NAMALWA (cell line): ENCODE data around the gene ADAM30.

Experiments
- DNase-seq: peaks from one replicate; pipeline ENCODE4 v3.0.0-alpha.2; 2015; ENCODE audit warnings: low spot score

ADAM30 gene

GRCh38 chr1:119908661-119909060 lies 12.3 kb upstream of the ADAM30 start:
- no peak for DNase-seq

GRCh38 chr1:119906927-119907652 lies 10.8 kb upstream of the ADAM30 start:
- DNase-seq = no peak

DNA sequence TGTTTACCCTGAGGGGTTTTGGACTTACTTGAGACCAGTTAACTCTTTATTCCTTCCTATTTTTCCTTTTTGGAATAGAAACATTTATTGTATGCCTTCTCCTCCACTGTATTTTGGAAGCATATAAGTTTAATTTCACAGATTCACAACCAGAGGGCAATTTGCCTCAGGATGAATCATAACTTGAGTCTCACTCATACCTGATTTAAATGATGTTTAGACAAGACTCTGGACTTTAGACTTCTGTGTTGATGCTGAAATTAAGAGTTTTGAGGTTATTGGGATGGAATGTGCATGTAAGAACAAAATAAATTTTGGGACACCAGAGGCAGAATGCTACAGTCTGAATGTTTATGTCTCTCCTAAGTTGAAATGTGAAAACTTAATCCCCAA lies 7.1 kb upstream of the ADAM30 start:
- no peak for DNase-seq

DNA sequence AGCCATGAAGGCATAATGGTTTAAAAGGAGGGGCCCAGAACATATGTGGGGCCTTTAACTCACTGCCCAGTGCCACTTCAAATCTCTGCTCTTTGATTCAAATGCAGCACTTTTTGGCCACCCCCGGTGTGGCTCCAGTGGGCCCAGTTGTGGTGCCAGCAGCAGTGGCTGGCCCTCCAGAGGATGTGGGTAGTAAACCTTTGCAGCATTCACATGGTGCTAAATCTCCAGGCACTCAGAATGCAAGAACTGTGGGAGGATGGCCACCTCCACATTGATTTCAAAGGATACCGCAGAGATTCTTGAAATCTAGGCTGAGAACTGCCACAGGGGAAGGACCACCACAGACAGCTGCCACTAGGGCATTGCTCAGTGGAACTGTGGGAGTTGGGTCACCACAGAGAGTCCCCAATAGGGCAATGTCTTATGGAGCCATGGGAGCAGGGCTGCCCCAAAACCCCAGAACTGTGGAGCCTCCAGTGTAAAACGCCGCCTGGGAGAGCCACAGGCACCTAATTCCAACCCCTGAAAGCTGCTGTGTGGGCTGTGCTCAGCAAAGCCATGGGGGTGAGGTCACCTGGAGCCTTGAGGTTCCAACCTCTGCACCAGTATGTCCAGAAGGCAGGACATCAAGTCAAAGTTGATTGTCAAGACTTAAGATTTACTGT lies 6.6 kb upstream of the ADAM30 start:
- DNase-seq = no peak

DNA sequence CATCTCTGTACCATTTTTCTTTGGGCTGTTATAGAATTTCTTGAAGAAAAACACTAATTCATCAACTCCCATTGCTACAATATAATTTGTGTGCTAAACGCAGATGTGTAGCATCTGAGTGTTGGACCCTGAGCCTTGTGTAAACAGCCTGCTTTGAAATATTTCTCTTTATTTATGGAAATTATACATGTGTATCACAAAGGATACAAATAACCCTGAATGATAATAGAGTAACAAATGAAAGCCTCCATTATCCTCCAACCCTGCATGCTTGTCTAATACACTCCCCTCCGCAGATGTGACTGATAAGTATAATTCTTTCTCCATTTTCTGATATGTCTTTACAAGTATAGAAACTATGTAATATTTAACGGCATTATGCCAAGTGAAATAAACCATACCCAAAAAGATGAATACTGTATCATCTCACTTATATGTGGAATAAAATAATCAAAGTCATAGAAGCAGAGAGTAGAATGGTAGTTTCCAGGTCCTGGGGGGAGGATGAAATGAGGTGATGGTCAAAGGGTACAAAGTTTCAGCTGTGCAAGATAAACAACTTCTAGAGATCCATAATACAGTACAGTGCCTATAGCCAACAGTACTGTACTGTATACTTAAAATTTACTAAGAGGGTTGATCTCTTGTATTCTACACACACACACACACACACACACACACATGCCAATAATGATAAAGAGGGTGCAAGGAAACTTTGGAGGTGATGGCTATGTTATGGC lies 2.8 kb upstream of the ADAM30 start:
- DNase-seq = no peak

DNA sequence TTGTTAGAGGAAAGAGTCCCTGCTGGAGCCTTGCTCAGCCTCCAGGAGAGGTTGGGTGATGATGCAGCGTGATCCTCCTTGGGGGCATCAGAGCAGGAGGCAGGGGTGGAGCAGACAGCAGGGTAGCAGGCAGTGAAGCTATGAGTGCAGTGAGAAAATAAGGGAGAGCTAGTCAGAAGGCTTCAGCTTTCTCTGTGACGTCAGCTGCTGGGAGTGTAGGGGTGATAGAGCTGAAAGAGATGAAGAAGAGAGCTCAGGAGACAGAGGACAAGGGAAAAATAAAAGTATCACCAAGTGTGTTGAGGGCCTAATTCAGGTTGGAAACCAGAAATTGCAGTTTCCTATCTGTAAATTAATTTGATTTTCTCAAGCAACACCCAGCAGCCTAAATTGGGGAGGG lies 2.2 kb upstream of the ADAM30 start:
- DNase-seq = no peak

GRCh38 chr1:119895102-119895501 lies 1.2 kb downstream of the ADAM30 start:
- DNase-seq = no peak

DNA sequence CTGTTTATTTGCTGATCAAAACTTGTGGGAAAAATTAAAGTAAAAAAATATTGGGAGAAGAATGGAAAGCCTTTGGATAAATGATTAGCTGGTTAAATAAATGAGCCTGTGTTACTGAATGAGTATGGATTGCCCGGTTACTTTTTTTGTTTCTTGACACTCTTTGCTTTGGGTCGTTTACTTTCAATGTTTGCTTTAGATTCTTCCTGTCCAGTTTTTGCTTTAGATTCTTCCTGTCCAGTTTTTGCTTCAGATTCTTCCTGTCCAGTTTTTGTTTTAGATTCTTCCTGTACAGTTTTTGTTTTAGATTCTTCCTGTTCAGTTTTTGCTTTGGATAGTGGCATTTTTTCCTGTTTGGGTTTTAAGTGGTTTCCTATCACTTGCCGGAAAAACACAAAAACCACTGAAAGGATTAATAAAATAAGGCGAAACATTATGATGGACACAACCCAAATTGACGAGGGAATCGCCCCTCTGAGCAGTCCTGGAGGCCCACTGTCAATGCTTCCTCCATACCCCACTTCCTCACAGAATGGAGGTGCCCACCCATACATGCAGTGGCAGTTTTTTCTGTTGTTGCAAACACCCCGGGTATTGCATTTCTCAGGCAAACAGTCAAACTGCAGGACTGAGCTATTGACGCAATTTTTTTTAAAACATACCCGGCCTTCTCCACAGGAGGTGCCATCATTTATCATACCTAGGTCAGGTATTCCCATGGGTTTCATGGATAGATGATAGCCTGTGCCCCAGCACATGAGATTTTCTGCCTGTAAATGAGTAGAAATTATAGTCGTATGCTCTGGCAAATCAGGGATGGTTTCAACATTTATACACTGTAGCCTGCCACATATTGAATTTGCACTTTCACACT lies 2.3 kb downstream of the ADAM30 start:
- DNase-seq = no peak

- DNase-seq = no peak
Measured at GRCh38 chr1:119893238-119893791, 3.0 kb downstream of the ADAM30 start.

- no peak for DNase-seq
Measured at GRCh38 chr1:119891386-119891785, 4.9 kb downstream of the ADAM30 start.

DNA sequence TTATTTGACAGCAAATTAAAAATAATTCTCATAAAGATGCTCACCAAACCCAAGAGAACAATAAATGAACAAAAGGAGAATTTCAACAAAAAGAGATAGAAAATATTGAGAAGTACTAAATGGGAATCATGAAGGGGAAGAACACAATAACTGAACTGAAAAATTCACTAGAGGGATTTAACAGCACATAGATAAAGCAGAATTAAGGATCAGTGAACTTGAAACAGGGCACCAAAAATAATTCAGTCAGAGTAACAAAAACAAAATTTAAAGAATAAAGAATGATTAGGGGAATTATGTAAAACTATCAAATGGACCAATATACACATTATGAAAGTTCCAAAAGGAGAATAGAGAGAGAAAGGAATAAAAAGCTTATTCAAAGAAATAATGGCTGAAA lies 7.8 kb downstream of the ADAM30 start:
- no peak for DNase-seq

DNA sequence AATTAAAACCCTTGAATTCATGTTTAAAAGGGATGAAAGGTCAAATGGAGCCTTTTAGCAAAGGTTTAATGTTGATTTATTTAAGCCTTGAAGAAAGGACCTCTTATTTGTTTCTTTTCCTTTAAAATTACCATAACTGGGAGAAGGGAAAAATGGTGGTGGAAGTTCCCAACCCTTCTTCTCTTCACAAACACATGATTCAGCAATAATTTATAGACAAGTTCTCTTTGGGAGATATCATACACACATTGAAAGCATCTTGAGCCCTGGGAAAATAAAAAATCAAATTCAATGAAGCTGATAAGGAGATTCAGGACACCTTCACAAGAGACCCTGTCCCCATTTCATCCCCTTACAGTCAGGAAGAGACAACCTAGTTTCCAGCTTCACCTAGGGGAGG lies 8.9 kb downstream of the ADAM30 start:
- no peak for DNase-seq

DNA sequence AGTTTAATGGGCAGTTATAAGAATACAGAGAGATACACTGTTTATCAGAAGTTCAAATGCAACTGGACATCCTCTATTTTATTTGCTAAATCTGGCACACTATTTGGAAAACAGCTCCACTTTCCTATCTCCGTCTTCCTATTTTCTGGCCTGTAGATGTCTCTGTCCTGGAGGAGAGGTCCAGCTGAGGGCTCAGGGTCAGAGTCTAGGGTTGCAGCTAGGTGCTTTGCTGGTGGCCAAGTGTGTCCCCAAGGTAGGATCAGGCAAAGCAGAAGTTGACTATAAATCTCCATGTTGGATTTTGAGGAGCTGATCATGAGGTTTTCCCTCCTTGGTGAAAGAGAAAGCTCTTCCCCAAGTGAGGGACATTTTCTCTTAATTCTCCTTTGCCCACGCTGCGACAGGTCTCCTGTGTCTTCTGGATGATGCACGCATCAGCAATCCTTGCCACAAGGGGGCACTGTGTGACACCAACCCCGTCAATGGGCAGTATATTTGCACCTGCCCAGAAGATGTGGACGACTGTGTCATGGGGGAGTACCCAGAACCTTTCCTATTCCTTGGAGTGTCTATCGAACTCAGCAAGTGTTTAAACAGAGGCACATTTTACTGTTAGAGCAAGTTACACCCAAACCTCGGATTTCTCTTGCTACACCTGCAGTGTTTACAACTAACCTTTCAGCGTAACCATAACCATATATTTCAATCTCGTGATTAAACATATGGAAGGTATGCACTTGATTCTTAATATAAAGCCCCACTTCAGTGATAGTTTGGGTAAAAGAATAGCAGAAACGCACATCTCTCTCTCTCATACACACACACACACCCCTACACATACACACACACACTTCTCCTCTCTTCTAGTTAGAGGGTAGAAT lies 10.2 kb downstream of the ADAM30 start:
- peak; percentile 68 for DNase-seq

DNA sequence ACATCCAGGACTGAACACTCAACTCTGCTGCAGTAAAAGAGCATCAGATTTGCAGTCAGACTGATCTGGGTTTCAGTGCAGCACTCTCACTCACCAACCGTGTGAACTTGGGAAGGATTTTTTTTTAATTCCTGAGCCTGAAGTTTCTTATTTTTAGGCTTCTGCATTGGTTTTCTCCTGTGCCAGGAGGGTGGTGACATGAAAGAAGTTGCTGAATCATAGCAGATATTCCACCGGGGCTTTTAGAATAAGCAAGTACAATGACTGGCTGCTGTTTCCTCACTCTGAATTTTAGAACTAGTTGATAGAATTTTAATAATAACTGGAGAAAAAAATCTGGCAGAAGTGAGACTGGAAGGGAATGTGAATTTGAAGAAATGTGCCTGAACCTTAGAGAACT lies 11.6 kb downstream of the ADAM30 start:
- no peak for DNase-seq

GRCh38 chr1:119883826-119884225 lies 12.5 kb downstream of the ADAM30 start:
- no peak for DNase-seq

GRCh38 chr1:119882132-119883049 lies 13.9 kb downstream of the ADAM30 start:
- DNase-seq = no peak

GRCh38 chr1:119879510-119880434 lies 16.5 kb downstream of the ADAM30 start:
- DNase-seq = no peak

GRCh38 chr1:119878171-119878570 lies 18.1 kb downstream of the ADAM30 start:
- DNase-seq = no peak

GRCh38 chr1:119874186-119874585 lies 22.1 kb downstream of the ADAM30 start:
- DNase-seq = no peak
